HUDEP-2 (cell line): ENCODE data around the gene MCM9.
"Not testable (repeated sequence)": the region's sequence is repeated elsewhere in the genome, so short reads cannot be mapped to it uniquely, and the experiment has no call there.

Experiments
- DNase-seq, 76 experiments: peaks; one replicate each; lab custom pipeline; 2025; ENCODE audit not compliant: unreplicated experiment in 76 of 76; lab: John Stamatoyannopoulos, UW

Gene MCM9

DNA sequence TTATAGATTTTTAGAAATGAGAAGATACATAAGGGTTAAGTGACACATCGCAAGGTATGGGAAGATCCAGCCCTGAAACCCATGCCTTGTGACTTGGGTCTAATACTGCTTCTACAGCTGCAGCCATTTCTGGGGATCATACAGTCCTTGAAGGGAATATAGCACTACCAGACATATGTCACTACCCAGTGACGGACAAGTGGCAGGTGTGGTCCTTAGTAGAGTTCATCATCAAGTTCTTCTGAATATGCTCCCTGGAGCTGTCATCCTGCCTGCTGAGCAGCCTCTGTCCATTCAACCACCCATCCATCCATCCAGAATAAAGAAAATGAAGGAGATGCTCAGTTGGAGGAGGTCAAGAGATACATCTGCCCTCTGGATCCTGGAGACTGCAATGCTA, 159.6 kb downstream of the MCM9 start:
- DNase-seq: no peak

DNA sequence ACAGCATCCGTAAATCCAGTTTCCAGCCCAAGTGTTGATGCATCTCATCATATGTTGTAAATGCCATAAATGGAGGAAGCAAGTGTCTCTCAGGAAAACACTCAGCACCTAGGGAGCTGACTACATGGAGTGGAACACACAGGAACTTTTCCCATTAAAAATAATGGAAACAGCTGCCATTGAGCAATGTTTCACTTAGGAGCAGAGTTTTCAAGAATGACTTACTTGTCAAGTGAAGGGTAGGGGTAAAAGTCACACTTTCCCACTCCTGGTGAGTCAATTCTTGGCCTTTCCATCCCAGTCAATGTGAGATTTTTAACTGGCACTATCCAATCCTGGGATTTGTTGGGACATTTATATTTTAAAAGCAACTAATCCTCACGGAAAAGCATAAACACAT, 160.4 kb downstream of the MCM9 start:
- no peak for DNase-seq

DNA sequence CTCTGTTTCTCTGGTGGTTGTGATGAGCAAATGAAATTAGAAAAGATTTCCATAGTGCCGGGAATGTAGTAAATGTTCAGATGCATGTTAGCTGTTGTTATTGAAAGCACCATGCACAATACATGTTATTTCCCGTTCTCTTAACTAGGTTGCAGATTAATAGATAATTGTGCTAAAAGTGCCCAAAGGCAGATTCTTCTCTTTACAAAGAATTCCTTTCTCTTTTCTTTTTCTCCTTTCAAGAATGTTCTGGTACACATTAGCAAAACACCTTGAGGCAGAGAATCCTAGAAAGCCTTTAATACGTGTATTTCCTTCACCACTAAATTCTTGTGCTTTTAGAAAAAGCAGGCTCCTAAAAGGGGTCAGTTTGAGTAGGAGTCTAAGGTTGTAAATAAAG, 162.1 kb downstream of the MCM9 start:
- no peak for DNase-seq

DNA sequence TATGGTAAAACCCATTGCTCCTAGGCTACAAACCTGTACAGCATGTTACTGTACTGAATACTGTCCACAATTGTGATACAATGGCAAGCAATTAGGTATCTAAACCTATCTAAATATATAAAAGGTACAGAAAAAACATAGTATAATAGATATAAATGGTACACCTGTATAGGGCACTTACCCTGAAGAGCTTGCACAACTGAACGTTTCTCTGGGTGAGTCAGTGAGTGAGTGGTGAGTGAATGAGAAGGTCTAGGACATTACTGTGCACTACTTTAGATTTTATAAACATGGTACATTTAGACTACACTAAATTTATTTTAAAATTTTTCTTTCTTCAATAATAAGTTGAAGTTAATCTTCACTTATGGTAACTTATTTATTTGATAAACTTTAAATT, 163.7 kb downstream of the MCM9 start:
- no peak for DNase-seq

DNA sequence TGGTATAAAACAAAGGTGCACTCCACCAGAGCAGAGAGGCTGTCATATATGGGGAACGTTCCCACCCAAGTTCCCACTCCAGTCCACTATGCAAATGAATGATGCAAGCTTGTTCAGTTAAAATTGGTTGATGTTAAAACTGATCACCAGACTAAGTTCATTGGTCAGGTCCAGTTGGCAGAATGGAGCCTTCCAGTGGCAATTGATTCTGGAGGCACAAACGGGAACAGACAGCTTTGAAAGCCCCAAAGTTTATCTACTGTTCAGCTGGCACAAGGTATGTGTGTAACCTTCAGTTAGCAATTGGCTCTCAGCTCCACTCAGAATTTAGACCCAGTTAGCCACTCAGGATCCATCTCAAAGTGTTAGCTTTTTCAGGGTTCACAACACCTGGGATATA, 164.1 kb downstream of the MCM9 start:
- no peak for DNase-seq

DNA sequence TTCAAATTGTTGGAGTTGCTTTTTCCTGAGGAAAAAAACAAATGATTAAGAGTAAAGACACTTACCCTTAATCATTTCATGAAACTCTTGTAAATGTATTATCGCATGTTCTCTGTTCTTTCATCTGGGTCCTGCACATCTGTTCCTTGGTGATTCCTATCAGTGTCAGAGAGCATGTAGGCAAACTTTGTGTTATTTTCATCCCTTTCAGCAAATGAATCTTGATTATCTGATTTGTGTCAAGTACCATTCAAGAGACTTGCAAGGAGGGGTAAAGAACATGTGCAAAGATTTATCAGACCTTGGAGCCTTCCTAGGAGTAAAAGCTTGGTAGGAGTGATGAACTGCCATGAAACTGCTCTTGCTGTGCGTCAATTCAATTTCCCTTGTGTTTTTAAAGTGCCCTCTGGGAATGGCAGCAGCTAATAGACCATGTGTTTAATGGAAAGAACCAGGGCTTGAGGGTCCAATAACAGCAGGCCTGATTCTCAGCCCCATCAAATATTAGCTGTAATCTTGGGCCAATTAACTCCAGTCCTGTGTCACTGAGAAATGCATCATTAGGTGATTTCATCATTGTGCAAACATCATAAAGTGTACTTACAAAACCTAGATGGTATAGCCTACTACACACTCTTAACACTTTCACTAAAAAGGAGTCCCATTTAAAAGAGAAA, 164.7 kb downstream of the MCM9 start:
- no peak for DNase-seq

DNA sequence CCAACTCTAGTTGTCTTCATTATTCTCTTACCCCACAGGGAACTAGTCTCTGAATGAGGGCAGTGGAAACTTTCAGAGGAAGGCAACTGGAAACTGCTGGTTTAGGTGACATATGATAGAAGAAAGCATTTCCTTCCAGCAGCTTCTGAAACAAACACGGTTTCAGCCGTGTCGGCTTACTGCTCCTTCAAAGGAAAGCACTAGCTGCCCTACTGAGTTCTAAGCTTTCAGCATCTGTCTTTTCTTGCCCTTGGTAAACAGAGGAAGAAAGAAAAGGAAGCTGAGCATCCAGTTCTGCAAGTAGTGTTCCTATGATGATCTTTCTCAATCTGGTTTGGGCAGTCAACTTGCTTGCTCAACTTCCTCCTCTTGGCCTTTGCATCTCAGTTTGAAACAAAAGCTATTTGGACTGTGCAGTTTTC, 166.0 kb downstream of the MCM9 start:
- no peak for DNase-seq

DNA sequence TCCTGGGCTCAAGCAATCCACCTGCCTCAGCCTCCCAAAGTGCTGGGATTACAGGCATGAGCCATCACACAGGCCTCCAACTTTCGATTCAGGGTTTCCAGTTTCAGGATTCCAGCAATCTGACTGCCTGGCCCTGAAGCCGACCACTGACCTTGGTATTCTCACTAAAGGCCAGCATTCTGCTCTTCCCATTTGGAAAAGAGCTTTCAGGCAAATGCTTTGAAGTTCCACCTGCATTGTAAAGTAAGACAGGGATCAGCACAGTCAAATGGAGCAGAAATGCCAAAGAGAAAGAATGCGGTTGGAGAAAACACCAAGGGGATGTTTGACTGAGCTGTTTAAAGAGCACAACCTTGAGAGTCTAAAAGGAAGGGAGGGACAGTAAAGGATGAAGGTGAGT, 166.5 kb downstream of the MCM9 start:
- no peak for DNase-seq

DNA sequence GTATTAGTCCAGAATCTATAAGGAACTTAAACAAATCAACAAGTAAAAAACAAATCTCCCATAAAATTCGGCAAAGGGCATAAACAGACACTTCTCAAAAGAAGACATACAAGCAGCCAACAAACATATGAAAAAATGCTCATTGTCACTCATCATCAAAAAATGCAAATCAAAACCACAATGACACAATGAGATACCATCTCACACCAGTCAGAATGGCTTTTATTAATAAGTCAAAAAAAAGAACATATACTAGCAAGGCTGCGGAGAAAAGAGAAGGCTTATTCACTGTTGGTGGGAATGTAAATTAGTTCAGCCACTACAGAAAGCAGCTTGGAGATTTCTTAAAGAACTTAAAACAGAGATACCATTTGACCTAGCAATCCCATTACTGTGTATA, 169.6 kb downstream of the MCM9 start:
- DNase-seq: not testable (repeated sequence)

DNA sequence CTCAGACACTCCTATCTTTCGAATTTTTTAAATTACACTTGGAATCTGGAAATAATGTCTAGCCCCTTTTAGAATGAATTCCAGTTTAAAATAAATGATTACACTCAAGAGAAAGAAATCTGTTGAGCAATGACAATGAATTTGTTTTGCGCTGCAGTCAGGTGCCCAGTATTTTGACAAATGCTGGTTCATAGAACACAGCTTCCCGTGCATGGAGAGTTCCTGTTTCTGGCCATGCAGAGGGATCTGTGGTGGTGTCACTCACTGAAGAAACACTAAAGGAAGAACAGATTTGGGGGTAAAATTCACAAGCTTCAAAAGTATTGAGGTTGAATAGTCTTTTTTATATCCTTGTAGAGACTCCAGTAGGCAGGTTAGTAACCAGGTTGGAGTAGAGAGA, 170.2 kb downstream of the MCM9 start:
- no peak for DNase-seq
